ENCODE results near the gene GPR3.

The GPR3 gene, protein sequence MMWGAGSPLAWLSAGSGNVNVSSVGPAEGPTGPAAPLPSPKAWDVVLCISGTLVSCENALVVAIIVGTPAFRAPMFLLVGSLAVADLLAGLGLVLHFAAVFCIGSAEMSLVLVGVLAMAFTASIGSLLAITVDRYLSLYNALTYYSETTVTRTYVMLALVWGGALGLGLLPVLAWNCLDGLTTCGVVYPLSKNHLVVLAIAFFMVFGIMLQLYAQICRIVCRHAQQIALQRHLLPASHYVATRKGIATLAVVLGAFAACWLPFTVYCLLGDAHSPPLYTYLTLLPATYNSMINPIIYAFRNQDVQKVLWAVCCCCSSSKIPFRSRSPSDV

DNA sequence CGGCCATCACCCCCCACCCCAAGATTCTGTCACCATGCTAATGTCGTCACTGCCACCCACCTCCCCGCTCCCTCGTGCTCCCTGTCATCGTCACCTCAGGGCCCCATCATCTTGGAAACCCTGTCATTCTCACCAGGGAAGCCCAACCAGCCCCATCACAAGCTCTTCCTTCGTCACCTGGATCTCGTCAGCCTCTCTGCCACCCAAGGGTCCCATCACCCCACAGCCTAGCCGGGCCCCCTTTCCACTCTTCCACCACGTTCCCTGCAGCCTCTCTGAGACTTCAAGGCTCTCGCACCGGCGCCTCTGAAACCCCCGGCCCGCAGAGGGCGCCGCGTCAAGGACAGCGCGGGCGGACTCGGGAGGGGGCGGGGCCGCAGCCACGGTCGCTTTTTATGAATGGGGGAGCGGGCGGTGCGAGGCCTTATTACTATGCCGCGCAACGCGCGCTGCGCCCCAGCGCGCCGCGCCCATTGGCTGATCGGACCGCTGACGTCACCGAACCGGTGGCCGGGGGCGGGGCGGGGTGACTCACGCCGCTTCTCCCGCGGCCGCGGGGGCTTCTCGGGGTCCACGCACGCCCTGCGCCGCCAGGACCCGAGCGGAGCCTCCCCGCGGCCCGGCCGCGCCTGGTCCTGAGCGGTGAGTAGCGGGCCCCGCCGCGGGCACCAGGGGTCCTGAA lies at the start of gene GPR3:
TSS of gene GPR3 (plus strand) at position 527 of the 682 bp plus-strand sequence. CDS start 1,177 bp downstream, outside the sequence.
- DNase-seq = peak; percentile 99

DNA sequence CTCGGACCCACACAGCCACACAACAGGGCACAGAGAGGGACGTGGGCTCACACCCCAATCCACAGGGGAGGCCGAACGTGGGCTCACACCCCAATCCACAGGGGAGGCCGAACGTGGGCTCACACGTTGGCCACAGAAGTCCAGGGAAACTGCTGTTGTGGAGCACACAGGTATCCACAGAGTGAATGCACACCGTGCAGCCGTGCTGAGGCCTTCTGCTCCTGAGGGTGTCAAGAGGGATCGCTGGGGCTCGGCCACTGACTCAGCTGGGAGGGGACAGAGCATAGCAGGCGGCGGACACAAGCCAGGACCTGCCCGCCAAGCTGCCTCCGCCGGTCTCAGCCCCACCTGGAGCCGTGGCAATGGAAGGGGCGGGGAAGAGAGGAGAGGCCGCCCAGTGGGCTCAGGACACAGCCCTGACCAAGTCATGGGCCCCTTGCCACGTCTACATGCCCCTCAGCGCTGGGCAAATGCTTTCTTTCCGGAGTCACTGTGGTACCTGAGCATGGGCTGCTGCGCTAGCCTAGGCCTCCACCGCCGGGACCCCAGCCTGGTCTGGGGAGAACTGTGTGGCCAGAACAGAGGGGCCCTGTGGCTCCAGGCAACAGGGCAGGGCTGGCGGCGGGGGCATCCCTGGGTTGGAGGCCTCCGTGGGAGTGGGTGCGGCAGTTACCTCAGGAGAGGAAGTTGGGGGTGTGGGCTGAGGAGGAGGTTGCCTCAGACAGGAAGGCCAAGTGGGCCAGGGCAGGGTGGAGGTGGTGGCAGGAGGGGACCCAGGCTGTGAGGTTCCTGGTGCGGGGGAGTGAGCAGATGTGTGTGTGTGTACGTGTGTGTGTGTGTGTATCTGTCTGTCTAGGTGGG lies 49.4 kb upstream of the GPR3 start:
- peak; percentile 79 for DNase-seq

DNA sequence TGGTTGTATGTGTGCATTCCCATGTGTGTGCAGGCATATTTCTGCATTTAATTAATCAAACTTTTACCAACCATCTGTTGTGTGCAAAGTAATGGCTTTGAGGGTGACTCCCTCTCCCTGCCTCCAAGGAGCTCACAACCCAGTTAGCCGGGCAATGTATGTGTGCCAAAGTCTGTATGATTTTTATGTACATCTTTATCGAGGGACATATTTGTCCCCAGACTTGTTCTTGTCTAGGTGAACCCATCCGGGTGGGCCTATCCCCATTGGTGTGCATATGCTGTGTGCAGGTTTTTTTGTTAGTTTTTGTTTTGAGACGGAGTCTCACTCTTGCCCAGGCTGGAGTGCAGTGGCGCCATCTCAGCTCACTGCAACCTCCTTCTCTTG lies 48.8 kb upstream of the GPR3 start:
- DNase-seq = no peak

DNA sequence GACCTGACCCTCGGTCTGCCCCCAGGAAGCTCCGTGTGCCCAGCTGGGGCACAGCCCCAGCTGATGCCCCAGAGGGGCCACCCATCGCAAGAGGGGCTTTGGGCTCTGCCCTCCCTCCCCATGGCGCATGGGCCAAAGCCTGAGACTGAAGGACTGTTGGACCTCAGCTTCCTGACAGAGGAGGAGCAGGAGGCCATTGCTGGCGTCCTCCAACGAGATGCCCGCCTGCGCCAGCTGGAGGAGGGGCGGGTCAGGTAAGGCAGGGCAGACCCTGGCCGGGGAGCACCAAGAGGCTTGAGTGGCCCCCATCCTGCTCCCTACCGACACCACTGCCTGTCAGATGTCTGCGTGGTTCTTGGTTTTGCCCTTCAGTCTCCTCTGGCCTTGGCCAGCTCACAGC lies 47.1 kb upstream of the GPR3 start:
- no peak for DNase-seq

DNA sequence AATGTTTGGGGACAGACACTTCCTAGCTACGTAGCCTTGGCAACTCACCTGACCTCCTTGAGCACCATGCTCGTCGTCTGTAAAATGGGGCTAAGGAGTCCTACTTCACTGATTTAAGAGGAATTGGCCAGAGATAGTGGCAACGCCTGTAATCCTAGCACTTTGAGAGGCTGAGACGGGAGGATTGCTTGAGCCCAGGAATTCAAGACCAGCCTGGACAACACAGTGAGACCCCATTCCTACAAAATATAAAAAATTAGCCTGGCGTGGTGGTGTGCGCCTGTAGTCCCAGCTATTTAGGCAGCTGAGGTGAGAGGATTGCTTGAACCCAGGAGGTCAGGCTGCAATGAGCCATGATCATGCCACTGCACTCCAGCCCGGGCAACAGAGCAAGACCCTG lies 46.1 kb upstream of the GPR3 start:
- DNase-seq = no peak

DNA sequence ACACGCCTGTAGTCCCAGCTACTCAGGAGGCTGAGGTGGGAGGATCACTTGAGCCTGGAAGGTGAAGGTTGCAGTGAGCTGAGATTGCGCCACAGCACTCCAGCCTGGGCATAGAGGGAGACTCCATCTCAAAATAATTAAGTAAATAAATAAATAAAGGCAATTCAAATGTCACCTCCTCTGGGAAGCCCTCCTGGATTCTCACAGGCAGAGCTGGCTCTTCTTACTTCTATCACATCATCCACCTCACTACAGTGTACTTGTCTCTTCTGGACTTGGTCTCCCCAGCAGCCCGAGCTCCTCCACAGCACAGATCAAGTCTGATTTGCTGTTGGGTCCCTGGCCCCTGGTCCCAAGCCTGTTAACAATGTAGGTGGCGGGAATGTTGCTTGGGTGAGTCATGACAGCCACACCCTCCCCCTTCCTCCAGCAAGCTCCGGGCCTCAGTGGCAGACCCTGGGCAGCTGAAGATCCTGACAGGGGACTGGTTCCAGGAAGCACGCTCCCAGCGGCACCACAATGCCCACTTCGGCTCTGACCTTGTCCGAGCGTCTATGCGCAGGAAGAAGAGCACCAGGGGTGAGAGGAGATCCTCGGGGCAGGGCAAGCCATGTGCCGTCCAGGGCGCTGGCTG lies 45.3 kb upstream of the GPR3 start:
- DNase-seq = no peak

DNA sequence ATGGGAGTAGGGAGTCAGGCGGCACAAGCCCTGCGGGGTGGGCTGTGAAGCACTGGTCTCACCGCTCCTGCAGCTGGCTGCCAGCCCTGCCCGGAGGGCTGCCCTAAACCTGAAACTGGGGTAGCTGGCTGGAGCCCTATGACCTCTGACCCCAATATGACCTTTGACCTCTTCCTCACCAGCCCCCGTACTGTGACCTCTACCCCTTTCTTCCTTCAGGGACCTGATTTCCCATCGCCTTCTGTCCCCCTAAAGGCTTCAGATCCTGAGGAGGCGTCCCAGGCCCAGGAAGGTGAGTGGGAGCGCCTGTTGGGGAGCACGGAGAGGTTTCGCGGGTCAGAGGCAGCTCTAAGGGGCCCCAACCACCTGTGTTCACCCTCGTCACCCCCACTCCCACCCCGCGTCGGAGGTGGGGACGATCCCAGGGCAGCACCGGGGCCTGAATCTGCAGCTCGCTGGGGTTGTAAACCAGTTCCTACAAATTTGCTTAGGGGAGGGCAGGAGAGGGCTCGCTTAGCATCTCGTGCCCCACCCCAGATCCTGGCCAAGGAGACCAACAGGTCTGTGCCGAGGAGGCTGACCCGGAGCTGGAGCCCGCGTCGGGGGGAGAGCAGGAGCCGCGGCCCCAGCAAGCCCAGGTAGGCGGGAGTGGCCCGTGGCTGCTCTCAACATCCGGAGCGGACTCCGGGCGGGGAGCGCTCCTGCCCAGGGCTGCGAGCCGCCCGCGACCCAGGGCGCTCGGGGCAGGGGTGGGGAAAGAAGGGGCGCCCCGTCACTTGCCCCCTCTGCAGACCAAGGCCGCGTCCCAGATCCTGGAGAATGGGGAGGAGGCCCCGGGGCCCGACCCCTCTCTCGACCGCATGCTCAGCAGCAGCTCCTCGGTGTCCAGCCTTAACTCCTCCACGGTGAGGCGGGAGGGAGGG lies 43.3 kb upstream of the GPR3 start:
- no peak for DNase-seq

DNA sequence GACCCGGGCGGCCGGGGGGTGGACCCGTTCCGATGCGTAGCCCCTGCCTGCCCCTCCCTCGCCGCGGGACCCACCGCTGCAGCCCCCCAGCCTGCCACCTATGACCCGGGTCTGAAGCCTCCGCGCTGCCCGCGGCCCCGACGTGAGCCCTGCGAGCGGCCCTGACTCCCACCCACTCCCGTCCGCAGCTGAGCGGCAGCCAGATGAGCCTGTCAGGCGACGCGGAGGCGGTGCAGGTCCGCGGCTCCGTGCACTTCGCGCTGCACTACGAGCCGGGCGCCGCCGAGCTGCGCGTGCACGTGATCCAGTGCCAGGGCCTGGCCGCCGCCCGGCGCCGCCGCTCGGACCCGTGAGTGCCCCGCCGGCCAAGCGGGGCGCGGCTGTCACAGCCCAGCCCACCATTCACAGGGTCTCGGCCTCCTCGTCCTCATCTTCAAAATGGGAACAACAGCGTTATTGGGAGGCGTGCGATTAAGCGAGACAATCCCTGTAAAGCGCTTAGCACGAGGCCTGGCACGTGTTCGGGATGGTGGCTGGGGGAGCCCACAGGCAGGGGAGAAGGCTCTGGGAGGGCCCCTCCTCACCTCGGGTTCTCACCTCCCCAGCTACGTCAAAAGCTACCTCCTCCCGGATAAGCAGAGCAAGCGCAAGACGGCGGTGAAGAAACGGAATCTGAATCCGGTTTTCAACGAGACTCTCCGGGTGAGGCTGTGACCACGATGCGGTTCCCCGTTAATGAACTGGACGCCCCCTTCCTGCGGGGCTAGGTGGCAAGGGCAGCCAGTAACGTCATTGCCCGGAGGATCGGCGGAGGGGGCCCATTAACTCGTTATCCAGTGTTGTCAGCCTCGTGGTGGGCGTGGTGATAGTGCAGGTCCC lies 42.4 kb upstream of the GPR3 start:
- DNase-seq = no peak

DNA sequence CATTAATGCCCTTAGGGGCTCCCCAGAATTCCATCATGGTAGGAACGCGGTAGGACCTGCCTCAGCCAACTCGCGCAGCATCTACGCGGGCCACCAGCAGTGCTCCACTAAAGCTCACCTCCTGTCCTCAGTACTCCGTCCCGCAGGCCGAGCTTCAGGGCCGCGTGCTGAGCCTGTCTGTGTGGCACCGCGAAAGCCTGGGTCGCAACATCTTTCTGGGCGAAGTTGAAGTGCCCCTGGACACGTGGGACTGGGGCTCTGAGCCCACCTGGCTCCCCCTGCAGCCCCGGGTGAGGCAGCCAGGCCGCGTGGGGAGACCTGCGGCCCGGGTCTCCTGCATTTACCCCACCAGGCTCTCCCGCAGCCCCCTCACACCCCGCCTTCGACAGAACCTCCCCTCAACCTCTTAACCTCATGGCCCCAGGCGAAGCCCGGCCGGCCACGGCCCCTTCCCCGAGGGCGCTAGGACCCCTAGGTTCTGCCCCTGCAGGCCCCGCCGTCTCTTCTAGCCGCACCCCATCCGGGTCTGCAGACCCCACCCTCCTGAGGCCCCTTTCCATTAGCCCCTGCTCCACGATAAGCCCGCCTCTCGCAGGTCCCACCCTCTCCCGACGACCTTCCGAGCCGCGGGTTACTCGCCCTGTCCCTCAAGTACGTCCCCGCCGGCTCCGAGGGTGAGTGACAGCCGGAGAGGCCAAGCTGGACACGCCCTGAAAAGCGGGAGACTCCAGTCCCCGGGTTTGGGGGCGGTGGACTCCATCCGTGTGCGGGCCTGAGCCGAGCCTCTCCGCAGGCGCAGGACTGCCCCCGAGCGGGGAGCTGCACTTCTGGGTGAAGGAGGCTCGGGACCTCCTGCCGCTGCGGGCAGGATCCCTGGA lies 41.5 kb upstream of the GPR3 start:
- DNase-seq = no peak

DNA sequence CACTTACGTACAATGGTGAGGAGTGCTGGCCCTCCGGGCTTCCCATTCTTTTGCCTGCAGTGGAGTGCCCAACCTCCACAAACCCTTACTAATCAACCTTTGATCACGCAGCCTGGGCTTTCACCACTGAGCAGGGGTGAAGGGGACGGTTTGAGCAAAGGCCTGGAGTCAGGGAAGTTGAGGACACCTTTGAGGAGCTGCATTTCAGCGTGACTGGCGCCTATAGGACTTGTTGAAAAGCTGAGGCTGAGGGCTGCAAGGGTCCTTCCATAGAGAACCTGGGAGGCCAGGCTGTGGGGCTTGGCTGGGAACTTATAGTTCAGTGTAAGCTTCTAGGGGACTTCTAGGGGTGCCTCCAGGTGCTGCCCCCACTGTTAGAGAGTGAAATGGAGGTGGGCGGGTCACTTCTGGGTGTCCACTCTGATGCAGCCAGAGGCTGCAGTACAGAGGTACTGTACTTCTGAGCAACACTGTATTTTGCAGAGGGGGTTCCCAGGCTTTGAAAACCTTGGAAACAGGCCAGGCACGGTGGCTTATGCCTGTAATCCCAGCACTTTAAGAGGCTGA lies 40.8 kb upstream of the GPR3 start:
- DNase-seq = no peak

DNA sequence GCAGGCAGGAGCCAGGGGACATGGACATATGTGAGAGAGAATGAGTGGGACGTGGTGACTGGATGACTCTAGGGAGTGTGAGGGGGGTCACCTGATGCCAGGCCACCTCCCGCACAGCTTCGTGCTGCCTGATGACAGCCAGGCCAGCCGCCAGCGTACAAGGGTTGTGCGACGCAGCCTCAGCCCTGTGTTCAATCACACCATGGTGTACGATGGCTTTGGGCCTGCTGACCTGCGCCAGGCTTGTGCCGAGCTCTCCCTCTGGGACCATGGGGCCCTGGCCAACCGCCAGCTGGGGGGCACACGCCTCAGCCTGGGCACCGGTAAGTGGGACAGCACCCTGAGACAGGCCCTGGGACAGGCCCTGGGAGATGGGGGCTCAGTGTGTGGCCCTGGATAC lies 39.3 kb upstream of the GPR3 start:
- DNase-seq = no peak

DNA sequence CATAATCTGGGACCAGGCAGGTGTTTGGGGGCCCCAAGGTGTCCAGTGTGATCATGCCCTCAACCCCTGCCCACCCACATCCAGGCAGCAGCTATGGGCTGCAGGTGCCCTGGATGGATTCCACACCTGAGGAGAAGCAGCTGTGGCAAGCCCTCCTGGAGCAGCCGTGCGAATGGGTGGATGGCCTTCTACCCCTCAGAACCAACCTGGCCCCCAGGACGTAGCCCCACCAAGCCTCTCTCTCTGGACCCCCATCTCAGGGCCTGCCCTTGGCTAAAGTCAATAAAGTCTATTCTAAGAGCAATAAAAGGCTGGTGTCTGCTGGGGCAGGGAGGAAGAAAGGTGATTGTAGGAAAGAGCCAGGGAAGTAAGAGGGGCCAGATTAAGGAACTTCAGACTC lies 38.8 kb upstream of the GPR3 start:
- no peak for DNase-seq

DNA sequence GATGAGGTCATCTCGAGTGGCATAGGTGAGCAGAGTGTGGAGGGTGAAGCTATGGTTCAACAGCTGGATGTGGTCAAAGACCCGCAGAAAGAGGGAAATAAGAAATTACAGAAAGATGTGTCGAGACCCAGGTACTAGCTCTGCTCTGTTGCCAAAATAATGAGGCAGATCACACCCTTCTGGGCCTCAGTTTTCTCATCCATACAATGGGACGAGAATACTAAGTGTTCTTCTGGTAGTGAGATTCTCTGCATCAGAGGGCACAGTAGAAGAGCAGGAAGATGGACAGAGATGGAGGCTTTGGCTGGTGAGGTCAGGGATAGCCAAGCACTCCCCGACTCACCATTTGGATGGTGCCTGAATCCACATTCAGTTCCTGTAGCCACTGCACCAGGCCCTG lies 36.7 kb upstream of the GPR3 start:
- DNase-seq = no peak

DNA sequence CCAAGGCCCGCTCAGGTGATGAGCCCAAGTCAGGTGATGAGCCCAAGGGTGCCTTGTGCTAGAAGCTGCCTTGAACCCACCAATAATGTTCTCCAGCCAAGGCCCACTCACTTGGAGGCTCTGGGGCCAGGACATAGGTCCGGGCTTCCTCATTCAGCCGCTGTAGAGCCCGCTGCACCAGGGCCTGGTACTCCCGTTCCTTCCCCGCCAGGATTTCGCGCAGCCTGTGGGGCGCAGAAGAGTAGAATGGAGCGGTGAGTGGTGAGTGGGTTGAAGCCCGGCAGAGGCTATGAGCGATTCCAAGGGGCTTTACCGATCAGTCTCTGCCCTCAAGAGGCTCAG lies 36.2 kb upstream of the GPR3 start:
- DNase-seq = no peak

DNA sequence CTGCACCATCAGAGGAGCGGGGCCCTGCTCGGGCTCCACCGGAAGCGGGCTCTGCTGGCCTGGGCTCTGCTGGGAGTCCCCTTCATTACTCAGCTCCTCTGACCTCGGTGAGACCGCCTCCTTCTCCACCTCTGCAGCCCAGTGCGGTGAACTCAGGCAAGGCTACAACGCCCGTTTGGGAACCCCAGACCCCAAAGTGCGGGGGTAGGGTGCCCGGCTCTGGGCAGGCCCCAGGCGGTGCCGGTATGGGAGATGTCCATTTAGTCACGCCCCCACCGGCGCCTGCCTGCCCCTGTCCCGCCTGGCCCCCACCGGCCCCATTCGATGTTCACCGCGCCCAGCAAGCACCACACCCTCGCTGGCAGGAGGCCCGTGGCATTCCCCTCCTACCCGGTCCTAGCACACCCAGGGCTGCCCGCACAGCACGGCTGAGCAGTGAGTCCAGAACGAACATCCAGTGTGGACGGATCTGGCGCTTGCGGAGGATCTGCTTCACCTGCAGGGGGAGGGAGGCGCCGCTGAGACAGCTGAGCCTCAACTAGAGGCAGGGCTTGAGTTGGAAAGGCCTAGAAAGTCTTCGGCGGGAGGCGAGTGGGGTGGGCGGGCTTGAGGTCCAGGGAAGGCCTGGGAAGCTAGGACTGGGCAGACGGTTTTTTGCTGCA lies 35.7 kb upstream of the GPR3 start:
- peak; percentile 77 for DNase-seq

DNA sequence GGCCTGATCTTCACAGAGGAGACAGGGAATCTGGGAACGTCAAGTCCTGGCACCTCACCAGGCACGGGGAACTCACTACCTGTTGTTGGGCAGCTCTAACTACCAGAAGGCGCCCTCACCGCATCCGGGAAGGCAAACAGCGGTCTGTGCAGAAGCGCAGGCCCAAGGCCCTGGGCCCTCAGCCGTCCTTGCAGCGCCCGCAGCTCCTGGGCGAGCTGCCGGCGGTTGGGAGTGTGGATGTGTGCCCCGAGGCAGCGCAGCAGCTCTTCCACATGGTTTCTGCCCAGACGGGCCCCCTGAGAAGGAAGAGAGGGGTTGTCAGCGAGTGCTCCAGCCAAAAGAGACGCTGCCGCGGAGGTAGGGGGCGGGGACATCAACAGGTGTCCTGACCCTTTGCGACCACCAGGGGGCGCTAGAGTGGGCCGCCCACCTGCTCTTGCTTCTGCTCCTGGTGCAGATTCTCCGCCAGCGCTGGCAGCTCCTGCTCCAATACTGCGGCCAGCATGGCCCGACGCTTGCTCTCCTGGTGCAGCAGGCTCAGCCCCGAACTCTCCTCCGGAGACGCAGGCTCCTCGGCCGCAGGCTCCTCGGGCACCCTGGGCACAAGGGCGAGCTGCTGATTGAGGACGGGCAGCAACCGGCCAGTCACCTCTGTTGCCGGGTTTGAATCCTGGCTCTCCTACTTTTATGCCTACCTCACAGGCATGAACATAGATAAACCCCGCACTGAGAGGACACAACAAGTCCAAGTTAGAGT lies 35.0 kb upstream of the GPR3 start:
- DNase-seq = peak; percentile 95

DNA sequence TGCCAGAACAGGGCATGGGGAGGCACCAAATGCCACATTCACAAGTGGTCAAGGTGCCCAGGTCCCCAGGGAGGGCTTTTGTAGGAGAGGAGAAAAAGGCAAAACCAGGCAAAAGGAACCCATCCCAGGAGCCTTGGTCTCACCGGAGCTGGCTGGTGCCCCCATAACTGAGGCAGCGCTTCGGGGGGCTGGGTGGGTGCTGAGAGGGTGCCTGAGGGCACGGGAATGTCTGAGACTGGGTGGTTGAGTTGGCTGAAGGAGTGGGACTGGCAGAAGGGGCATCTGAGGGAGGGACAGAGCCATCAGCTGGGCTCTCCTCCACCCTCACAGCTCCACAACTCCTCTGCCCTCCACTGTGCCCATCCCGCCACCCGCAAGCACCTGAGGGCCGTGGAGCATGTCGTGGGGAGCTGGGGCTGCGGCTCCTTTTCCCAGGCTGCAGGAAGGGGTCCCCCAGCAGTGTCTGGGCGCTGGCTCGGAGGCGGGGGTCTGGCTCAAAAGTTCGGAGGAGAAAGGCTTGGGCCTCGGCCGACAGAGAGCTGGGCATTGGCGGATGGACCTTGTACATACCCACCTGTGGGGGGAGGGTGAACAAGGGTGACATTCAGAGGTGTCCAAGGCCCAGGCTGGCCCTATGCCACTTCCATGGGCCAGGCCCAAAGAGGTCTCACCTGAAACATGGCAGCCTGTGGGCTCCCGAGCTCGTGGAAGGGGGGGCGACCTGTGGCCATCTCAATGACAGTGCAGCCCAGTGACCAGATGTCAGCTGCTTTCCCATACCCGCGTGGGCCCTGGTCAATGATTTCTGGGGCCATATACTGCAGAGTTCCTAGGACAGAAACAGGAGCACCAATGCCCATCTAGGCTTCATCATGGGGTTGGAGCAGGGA lies 34.1 kb upstream of the GPR3 start:
- no peak for DNase-seq
